Parathyroid adenoma (tissue), 2 donors: ENCODE data around the gene JAGN1.

Experiments
- H2AFZ ChIP-seq: fragments of 300-600 bp; sonication (generic); one replicate; pipeline ENCODE4 v1.7.0; 2017; ENCODE audit warnings: antibody characterized with exemption, mild to moderate bottlenecking
- H3K27ac ChIP-seq: fragments of 300-600 bp; sonication (generic); one replicate; pipeline ENCODE4 v1.7.0; 2017
- H3K27me3 ChIP-seq: fragments of 300-600 bp; sonication (generic); one replicate; pipeline ENCODE4 v1.7.0; 2017; ENCODE audit warnings: low read length; ENCODE audit not compliant: control insufficient read depth, insufficient read depth
- H3K36me3 ChIP-seq: fragments of 300-600 bp; sonication (generic); one replicate; pipeline ENCODE4 v1.7.0; 2017; ENCODE audit warnings: low read length; ENCODE audit not compliant: control insufficient read depth, insufficient read depth
- H3K4me1 ChIP-seq: fragments of 300-600 bp; sonication (generic); one replicate; pipeline ENCODE4 v1.7.0; 2017; ENCODE audit warnings: control low read depth
- H3K4me2 ChIP-seq: fragments of 300-600 bp; sonication (generic); one replicate; pipeline ENCODE4 v1.7.0; 2017; ENCODE audit warnings: low read length
- H3K4me3 ChIP-seq: fragments of 300-600 bp; sonication (generic); one replicate; pipeline ENCODE4 v1.7.0; 2017; ENCODE audit warnings: low read depth, low read length
- H3K79me2 ChIP-seq: fragments of 300-600 bp; sonication (generic); one replicate; pipeline ENCODE4 v1.7.0; 2017; ENCODE audit warnings: control low read depth
- H3K9ac ChIP-seq: fragments of 300-600 bp; sonication (generic); one replicate; pipeline ENCODE4 v1.7.0; 2017; ENCODE audit warnings: mild to moderate bottlenecking
- H3K9me3 ChIP-seq: fragments of 300-600 bp; sonication (generic); one replicate; pipeline ENCODE4 v1.7.0; 2017; ENCODE audit warnings: low read length; ENCODE audit not compliant: control insufficient read depth
- CTCF ChIP-seq: fragments of 300-600 bp; sonication (generic); IDR thresholded peaks from one replicate; pipeline ENCODE4 v1.7.0; 2017; ENCODE audit warnings: antibody characterized with exemption, mild to moderate bottlenecking
- donor health status: primary hyperparathyroidism.

JAGN1 gene

DNA sequence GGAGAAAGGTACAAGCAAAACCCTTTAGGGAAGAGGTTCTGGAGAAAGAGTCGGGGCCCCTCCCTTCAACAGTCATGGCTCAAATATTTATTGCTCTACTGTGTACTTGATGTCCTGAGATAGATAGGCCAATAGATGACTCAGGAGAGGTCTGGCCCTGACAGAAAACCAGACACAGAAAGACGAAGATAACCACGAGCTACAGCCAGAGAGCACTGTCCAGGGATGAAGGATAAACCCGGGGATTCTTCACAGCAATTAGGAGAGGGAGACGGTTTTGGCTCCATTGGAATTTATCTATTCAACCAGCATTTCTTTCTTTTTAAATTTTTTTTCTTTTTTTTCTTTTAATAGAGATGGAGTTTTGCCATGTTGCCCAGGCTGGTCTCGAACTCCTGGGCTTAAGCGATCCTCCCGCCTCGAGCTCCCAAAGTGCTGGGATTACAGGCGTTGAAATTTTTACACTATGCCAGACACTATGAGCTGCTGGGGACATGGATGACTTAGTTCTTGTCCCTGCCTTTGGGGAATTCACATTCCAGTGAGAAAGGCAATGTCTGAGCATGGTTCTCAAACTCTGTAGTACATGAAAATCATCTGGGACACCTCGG, 5.8 kb upstream of the JAGN1 start:
- Histone ChIP-seq H2AFZ (no peak overlapping the region), H3K4me3 (no peak overlapping the region), H3K9me3 (no peaks in the 10 kb centered on the region), H3K4me1 (no peaks in the 10 kb centered on the region), H3K36me3 (no peaks in the 10 kb centered on the region), H3K27me3 (no peaks in the 10 kb centered on the region), H3K4me2 (no peak overlapping the region), H3K9ac (no peak overlapping the region), H3K79me2 (no peaks in the 10 kb centered on the region), H3K27ac (no peak overlapping the region)
- TF ChIP-seq CTCF = no peak

DNA sequence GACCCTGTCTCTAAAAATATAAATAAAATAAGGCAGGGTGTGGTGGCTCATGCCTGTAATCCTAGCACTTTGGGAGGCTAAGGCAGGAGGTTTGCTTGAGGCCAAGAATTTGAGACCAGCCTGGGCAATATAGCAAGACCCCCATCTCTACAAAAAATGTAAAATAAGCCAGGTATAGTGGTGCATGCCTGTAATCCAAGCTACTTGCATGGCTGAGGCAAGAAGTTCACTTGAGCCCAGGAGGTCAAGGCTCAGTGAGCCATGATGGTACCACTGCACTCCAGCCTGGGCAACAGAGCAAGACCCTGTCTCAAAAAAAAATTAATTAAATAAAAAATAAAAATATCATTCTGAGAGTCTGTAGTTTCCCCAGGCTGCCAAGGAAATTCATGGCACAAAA, 4.1 kb upstream of the JAGN1 start:
- Histone ChIP-seq H3K36me3 (no peaks in the 10 kb centered on the region), H3K27me3 (no peaks in the 10 kb centered on the region), H3K79me2 (peaks cover 3% of the 10 kb centered on the region), H3K4me1 (peaks cover 3% of the 10 kb centered on the region), H3K4me2 (no peak overlapping the region), H3K27ac (no peak overlapping the region), H2AFZ (no peak overlapping the region), H3K9me3 (no peaks in the 10 kb centered on the region), H3K9ac (no peak overlapping the region), H3K4me3 (no peak overlapping the region)
- TF ChIP-seq CTCF = no peak

- Histone ChIP-seq H3K4me1 (peaks cover 3% of the 10 kb centered on the region), H3K27ac (no peak overlapping the region)
These were observed 2.9 kb upstream of the JAGN1 start for GRCh38 chr3:9887480-9887879.

GRCh38 chr3:9888540-9888939, 1.9 kb upstream of the JAGN1 start:
- no peaks in the 10 kb centered on the region for H3K9me3 ChIP-seq
- TF ChIP-seq CTCF = no peak

More at GRCh38 chr3:9887480-9887879, 2.9 kb upstream of the JAGN1 start:
- peaks cover 3% of the 10 kb centered on the region for H3K79me2 ChIP-seq
- H2AFZ ChIP-seq = no peak overlapping the region
- TF ChIP-seq CTCF = no peak
- no peaks in the 10 kb centered on the region for H3K27me3 ChIP-seq
- no peak overlapping the region for H3K9ac ChIP-seq
- no peak overlapping the region for H3K4me3 ChIP-seq
- no peaks in the 10 kb centered on the region for H3K9me3 ChIP-seq
- no peaks in the 10 kb centered on the region for H3K36me3 ChIP-seq
- no peak overlapping the region for H3K4me2 ChIP-seq

DNA sequence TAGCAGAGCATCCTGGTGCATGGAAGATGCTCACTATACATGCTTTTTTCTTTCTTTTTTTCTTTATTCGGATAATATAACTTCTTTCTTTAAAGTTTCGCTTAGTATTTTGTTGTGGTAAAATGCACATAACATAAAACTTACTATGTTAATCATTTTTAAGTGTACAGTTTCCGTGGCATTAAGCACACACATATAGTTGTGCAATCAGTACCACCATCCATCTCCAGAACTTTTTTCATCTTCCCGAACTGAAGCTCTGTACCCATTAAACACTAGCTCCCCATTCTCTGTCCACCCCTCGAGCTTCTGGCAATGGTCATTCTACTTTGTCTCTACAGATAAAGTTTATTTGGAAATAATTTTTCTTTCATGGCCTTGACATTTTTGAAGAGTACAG, 1.0 kb upstream of the JAGN1 start:
- Histone ChIP-seq H3K4me3 (no peak overlapping the region), H3K27me3 (no peaks in the 10 kb centered on the region), H3K9ac (no peak overlapping the region), H3K27ac (no peak overlapping the region), H3K9me3 (no peaks in the 10 kb centered on the region), H3K4me2 (no peak overlapping the region), H3K79me2 (peaks cover 3% of the 10 kb centered on the region), H3K4me1 (peaks cover 3% of the 10 kb centered on the region), H2AFZ (no peak overlapping the region), H3K36me3 (no peaks in the 10 kb centered on the region)
- no peak for TF ChIP-seq CTCF

More at GRCh38 chr3:9888540-9888939, 1.9 kb upstream of the JAGN1 start:
- Histone ChIP-seq H3K27ac (no peak overlapping the region), H3K4me1 (peaks cover 3% of the 10 kb centered on the region), H3K4me2 (no peak overlapping the region), H2AFZ (no peak overlapping the region), H3K9ac (no peak overlapping the region), H3K27me3 (no peaks in the 10 kb centered on the region), H3K36me3 (no peaks in the 10 kb centered on the region), H3K4me3 (no peak overlapping the region), H3K79me2 (peaks cover 3% of the 10 kb centered on the region)
